Mesodermal cell (in vitro differentiated cells): Measurements from ENCODE around the gene HS3ST4. TPM values are rescaled to one million over a fixed set of nuclear protein-coding genes. Genes with fewer than 3 reads are reported as not detected.

Source experiments
- H3K27ac ChIP-seq: 2 replicates; pipeline ENCODE4 v1.7.0; 2013; ENCODE audit warnings: mild to moderate bottlenecking, low read depth, low read length, moderate library complexity; ENCODE audit not compliant: severe bottlenecking
- H3K36me3 ChIP-seq: 2 replicates; pipeline ENCODE4 v1.7.1; 2013; ENCODE audit warnings: mild to moderate bottlenecking, low read length, moderate library complexity; ENCODE audit not compliant: control insufficient read depth, insufficient read depth
- H3K4me1 ChIP-seq: one replicate; pipeline ENCODE4 v1.7.1; 2013; ENCODE audit warnings: mild to moderate bottlenecking, low read length; ENCODE audit not compliant: insufficient read depth, control insufficient read depth, poor library complexity, severe bottlenecking
- H3K4me3 ChIP-seq: 2 replicates; pipeline ENCODE4 v1.7.0; 2013; ENCODE audit warnings: low read length, control low read depth, mild to moderate bottlenecking; ENCODE audit not compliant: insufficient read depth, poor library complexity, severe bottlenecking; ENCODE audit errors: extremely low read depth
- H3K9me3 ChIP-seq: 2 replicates; pipeline ENCODE4 v1.7.1; 2013; ENCODE audit warnings: mild to moderate bottlenecking, low read length, moderate library complexity; ENCODE audit not compliant: control insufficient read depth
- whole genome bisulfite sequencing, 2 experiments: methylation state at CpG; one replicate each; pipeline ENCODE4 v1.1.5; 2013; ENCODE audit warnings: missing lambda C conversion rate in 2 of 2; ENCODE audit not compliant: insufficient coverage in 2 of 2; 5-methylcytosine and 5-hydroxymethylcytosine counted together
- polyA plus RNA-seq, 2 experiments: library from polyadenylated mRNA; stranded (reverse); fragments of 50-300 nt; gene quantifications; one replicate each; pipeline ENCODE4 v1.2.3, GENCODE V29; 2013

The HS3ST4 gene
- polyA plus RNA-seq (2013, experiment 1 of 2), result 3.3 TPM
- polyA plus RNA-seq (2013, experiment 2 of 2), result 3.0 TPM

- H3K9me3 ChIP-seq, result no peaks in the 10 kb centered on the region
- no peaks in the 10 kb centered on the region for H3K36me3 ChIP-seq
- no peak within 1 kb of the TSS for H3K27ac ChIP-seq
- 0 to 1% methylated on average over 12 to 19 of the region's 58 CpGs for WGBS, 2 experiments
- H3K4me1 ChIP-seq, result peaks cover 29% of the 10 kb centered on the region
- peak within 1 kb of the TSS; percentile 55 for H3K4me3 ChIP-seq
Observed at GRCh38 chr16:25691519-25692091, at the start of gene HS3ST4. Gene HS3ST4, plus strand, starts transcription at chr16:25691959.

GRCh38 chr16:25643633-25644032 is 48.1 kb upstream of the HS3ST4 start:
- Histone ChIP-seq H3K36me3 (no peaks in the 10 kb centered on the region), H3K27ac (no peak overlapping the region), H3K4me3 (no peak overlapping the region), H3K9me3 (no peaks in the 10 kb centered on the region), H3K4me1 (no peaks in the 10 kb centered on the region)
- 81 to 84% methylated on average over 3 to 4 of the region's 4 CpGs for WGBS, 2 experiments

GRCh38 chr16:25656639-25657038 is 35.1 kb upstream of the HS3ST4 start:
- H3K36me3 ChIP-seq, result no peaks in the 10 kb centered on the region
- H3K4me1 ChIP-seq, result no peaks in the 10 kb centered on the region
- no CpG with 5 or more reads among the region's 2 CpGs for whole genome bisulfite sequencing, 2 experiments
- H3K9me3 ChIP-seq, result peaks cover 4% of the 10 kb centered on the region
- no peak overlapping the region for H3K27ac ChIP-seq
- no peak overlapping the region for H3K4me3 ChIP-seq

- 88 to 90% methylated on average over 2 of the region's 2 CpGs for WGBS, 2 experiments
Observed at GRCh38 chr16:25676820-25677219, 14.9 kb upstream of the HS3ST4 start.

GRCh38 chr16:25679511-25679910 is 12.2 kb upstream of the HS3ST4 start:
- Histone ChIP-seq H3K36me3 (no peaks in the 10 kb centered on the region), H3K27ac (no peak overlapping the region), H3K9me3 (no peaks in the 10 kb centered on the region), H3K4me1 (no peaks in the 10 kb centered on the region), H3K4me3 (no peak overlapping the region)
- 70 to 72% methylated on average over 4 to 5 of the region's 5 CpGs for WGBS, 2 experiments

More at GRCh38 chr16:25676820-25677219, 14.9 kb upstream of the HS3ST4 start:
- H3K36me3 ChIP-seq, result no peaks in the 10 kb centered on the region
- no peak overlapping the region for H3K4me3 ChIP-seq
- H3K9me3 ChIP-seq, result no peaks in the 10 kb centered on the region
- no peaks in the 10 kb centered on the region for H3K4me1 ChIP-seq
- H3K27ac ChIP-seq, result no peak overlapping the region

- Histone ChIP-seq H3K4me1 (peaks cover 16% of the 10 kb centered on the region), H3K4me3 (no peak overlapping the region), H3K9me3 (no peaks in the 10 kb centered on the region), H3K36me3 (no peaks in the 10 kb centered on the region), H3K27ac (no peak overlapping the region)
- WGBS, 2 experiments, result 88% methylated on average over 8 to 10 of the region's 10 CpGs
Observed at GRCh38 chr16:25689137-25689836, 2.5 kb upstream of the HS3ST4 start.

- no peaks in the 10 kb centered on the region for H3K9me3 ChIP-seq
- no peaks in the 10 kb centered on the region for H3K36me3 ChIP-seq
- peaks cover 28% of the 10 kb centered on the region for H3K4me1 ChIP-seq
- no peak overlapping the region for H3K27ac ChIP-seq
- H3K4me3 ChIP-seq, result no peak overlapping the region
- 40 to 73% methylated on average over 1 of the region's 6 CpGs for WGBS, 2 experiments
Observed at GRCh38 chr16:25690552-25691143, 1.1 kb upstream of the HS3ST4 start.

GRCh38 chr16:25692351-25692741 is 587 bp downstream of the HS3ST4 start:
- 0% methylated on average over 15 to 21 of the region's 56 CpGs for WGBS, 2 experiments

GRCh38 chr16:25692742-25693508 is 1.2 kb downstream of the HS3ST4 start:
- Histone ChIP-seq H3K36me3 (no peaks in the 10 kb centered on the region), H3K27ac (no peak overlapping the region), H3K9me3 (no peaks in the 10 kb centered on the region), H3K4me3 (peak overlapping the region; percentile 55), H3K4me1 (peaks cover 29% of the 10 kb centered on the region)
- WGBS, 2 experiments, result 0 to 1% methylated on average over 48 to 57 of the region's 70 CpGs

More at GRCh38 chr16:25692351-25692741, 587 bp downstream of the HS3ST4 start:
- Histone ChIP-seq H3K4me3 (peak overlapping the region; percentile 55), H3K9me3 (no peaks in the 10 kb centered on the region), H3K36me3 (no peaks in the 10 kb centered on the region), H3K4me1 (peaks cover 29% of the 10 kb centered on the region), H3K27ac (no peak overlapping the region)

- Histone ChIP-seq H3K4me1 (peaks cover 29% of the 10 kb centered on the region), H3K36me3 (no peaks in the 10 kb centered on the region), H3K4me3 (peak overlapping the region; percentile 55), H3K9me3 (no peaks in the 10 kb centered on the region), H3K27ac (no peak overlapping the region)
- 30 to 37% methylated on average over 4 to 7 of the region's 9 CpGs for WGBS, 2 experiments
Observed at GRCh38 chr16:25693631-25694030, 1.9 kb downstream of the HS3ST4 start.
